Parathyroid adenoma (tissue), 2 donors: ENCODE data around the gene JHY.

Experiments used
- H2AFZ ChIP-seq: fragments of 300-600 bp; sonication (generic); one replicate; pipeline ENCODE4 v1.7.0; 2017; ENCODE audit warnings: antibody characterized with exemption, mild to moderate bottlenecking
- H3K27ac ChIP-seq: fragments of 300-600 bp; sonication (generic); one replicate; pipeline ENCODE4 v1.7.0; 2017
- H3K27me3 ChIP-seq: fragments of 300-600 bp; sonication (generic); one replicate; pipeline ENCODE4 v1.7.0; 2017; ENCODE audit warnings: low read length; ENCODE audit not compliant: control insufficient read depth, insufficient read depth
- H3K36me3 ChIP-seq: fragments of 300-600 bp; sonication (generic); one replicate; pipeline ENCODE4 v1.7.0; 2017; ENCODE audit warnings: low read length; ENCODE audit not compliant: control insufficient read depth, insufficient read depth
- H3K4me1 ChIP-seq: fragments of 300-600 bp; sonication (generic); one replicate; pipeline ENCODE4 v1.7.0; 2017; ENCODE audit warnings: control low read depth
- H3K4me2 ChIP-seq: fragments of 300-600 bp; sonication (generic); one replicate; pipeline ENCODE4 v1.7.0; 2017; ENCODE audit warnings: low read length
- H3K4me3 ChIP-seq: fragments of 300-600 bp; sonication (generic); one replicate; pipeline ENCODE4 v1.7.0; 2017; ENCODE audit warnings: low read depth, low read length
- H3K79me2 ChIP-seq: fragments of 300-600 bp; sonication (generic); one replicate; pipeline ENCODE4 v1.7.0; 2017; ENCODE audit warnings: control low read depth
- H3K9ac ChIP-seq: fragments of 300-600 bp; sonication (generic); one replicate; pipeline ENCODE4 v1.7.0; 2017; ENCODE audit warnings: mild to moderate bottlenecking
- H3K9me3 ChIP-seq: fragments of 300-600 bp; sonication (generic); one replicate; pipeline ENCODE4 v1.7.0; 2017; ENCODE audit warnings: low read length; ENCODE audit not compliant: control insufficient read depth
- TF ChIP-seq, protein P1 (sequence below): fragments of 300-600 bp; sonication (generic); IDR thresholded peaks from one replicate; pipeline ENCODE4 v1.7.0; 2017; ENCODE audit warnings: antibody characterized with exemption, mild to moderate bottlenecking
- donor health status: primary hyperparathyroidism.

Gene JHY

DNA sequence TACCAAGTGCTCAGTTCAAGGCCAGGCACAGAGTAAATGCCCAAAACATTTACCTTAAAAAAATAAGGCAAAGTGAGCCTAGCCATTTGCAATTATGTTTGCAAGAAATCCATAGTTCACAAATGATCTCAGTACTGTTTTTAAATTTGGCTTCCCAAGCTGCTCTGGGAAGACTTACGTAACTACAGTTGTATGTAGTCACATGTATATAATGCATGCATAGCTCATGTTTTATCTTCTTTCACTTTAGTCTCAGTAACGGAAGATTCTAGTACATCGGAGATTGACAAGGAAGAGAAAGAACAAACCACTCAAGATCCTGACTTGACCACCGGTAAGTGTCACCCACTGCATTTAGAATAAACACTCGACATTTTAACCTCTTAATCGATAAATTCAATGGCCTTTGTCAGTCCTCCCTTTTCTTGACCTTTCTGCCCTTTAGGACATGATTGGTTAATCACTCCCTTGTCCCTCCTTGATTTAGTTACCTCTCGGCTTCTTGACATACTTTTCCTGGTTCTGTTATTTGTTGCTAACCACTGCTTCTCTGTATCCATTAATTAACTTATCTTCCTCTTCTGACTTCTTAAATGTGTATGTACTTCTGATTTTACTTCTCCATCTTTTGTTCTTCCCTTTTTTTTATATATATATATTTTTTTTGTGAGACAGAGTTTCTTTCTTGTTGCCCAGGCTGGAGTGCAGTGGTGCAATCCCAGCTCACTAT is 18.0 kb upstream of the JHY start:
- TF ChIP-seq, protein P1, sequence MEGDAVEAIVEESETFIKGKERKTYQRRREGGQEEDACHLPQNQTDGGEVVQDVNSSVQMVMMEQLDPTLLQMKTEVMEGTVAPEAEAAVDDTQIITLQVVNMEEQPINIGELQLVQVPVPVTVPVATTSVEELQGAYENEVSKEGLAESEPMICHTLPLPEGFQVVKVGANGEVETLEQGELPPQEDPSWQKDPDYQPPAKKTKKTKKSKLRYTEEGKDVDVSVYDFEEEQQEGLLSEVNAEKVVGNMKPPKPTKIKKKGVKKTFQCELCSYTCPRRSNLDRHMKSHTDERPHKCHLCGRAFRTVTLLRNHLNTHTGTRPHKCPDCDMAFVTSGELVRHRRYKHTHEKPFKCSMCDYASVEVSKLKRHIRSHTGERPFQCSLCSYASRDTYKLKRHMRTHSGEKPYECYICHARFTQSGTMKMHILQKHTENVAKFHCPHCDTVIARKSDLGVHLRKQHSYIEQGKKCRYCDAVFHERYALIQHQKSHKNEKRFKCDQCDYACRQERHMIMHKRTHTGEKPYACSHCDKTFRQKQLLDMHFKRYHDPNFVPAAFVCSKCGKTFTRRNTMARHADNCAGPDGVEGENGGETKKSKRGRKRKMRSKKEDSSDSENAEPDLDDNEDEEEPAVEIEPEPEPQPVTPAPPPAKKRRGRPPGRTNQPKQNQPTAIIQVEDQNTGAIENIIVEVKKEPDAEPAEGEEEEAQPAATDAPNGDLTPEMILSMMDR, result no peak
- H3K9me3 ChIP-seq, result no peaks in the 10 kb centered on the region
- no peak overlapping the region for H2AFZ ChIP-seq
- no peaks in the 10 kb centered on the region for H3K27me3 ChIP-seq
- no peak overlapping the region for H3K27ac ChIP-seq
- H3K4me3 ChIP-seq, result no peak overlapping the region
- H3K4me2 ChIP-seq, result no peak overlapping the region
- H3K4me1 ChIP-seq, result no peaks in the 10 kb centered on the region
- H3K9ac ChIP-seq, result no peak overlapping the region
- no peaks in the 10 kb centered on the region for H3K79me2 ChIP-seq
- no peaks in the 10 kb centered on the region for H3K36me3 ChIP-seq

GRCh38 chr11:122869622-122870021 is 12.9 kb upstream of the JHY start:
- TF ChIP-seq, protein P1, result no peak
- no peaks in the 10 kb centered on the region for H3K27me3 ChIP-seq
- H3K9ac ChIP-seq, result no peak overlapping the region
- no peaks in the 10 kb centered on the region for H3K36me3 ChIP-seq
- no peak overlapping the region for H3K27ac ChIP-seq
- no peak overlapping the region for H3K4me3 ChIP-seq
- H3K4me1 ChIP-seq, result no peaks in the 10 kb centered on the region
- H3K79me2 ChIP-seq, result no peaks in the 10 kb centered on the region
- H3K9me3 ChIP-seq, result no peaks in the 10 kb centered on the region
- no peak overlapping the region for H3K4me2 ChIP-seq
- no peak overlapping the region for H2AFZ ChIP-seq

DNA sequence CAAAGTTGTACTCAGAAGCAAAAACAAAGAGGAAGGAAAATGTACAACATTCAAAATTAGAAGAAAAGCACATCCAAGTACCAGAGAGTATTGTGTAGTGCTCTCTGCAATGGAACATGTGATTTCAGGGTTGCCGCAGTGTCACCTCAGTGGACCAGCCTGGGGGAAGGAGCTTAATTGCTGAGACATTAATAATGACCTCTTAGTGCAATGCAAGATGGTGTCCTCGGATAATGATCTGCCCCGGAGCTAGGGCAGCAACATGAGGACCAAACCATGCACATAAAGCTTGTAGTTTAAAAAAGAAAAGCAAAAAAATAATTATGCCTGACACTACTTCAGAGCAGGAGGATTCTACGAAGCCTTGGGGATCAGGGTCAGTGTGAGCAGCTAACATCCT is 11.3 kb upstream of the JHY start:
- Histone ChIP-seq H3K27ac (no peak overlapping the region), H3K4me1 (no peaks in the 10 kb centered on the region), H3K4me3 (no peak overlapping the region), H3K36me3 (no peaks in the 10 kb centered on the region), H3K27me3 (no peaks in the 10 kb centered on the region), H3K9me3 (no peaks in the 10 kb centered on the region), H3K9ac (no peak overlapping the region), H3K79me2 (no peaks in the 10 kb centered on the region), H2AFZ (no peak overlapping the region), H3K4me2 (no peak overlapping the region)
- TF ChIP-seq, protein P1, result no peak

DNA sequence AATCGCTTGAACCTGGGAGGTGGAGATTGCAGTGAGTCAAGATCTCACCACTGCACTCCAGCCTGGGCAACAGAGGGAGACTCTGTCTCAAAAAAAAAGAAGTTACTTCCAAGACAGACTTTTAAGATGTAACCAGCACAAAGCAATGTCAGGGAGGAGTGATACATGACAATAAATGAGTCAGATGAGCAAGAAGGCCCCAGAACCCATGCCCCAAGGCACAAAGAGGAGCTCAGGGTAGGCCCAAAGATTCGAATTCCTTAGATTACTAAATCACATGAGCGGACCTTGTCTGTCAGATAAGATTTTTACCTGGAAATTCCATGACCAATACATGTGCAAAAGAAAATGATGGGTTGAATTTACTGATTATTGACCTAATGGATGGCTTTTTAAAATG is 10.5 kb upstream of the JHY start:
- Histone ChIP-seq H3K27me3 (no peaks in the 10 kb centered on the region), H3K27ac (no peak overlapping the region), H3K4me2 (no peak overlapping the region), H2AFZ (no peak overlapping the region), H3K36me3 (no peaks in the 10 kb centered on the region), H3K4me1 (no peaks in the 10 kb centered on the region), H3K9ac (no peak overlapping the region), H3K9me3 (no peaks in the 10 kb centered on the region), H3K79me2 (no peaks in the 10 kb centered on the region), H3K4me3 (no peak overlapping the region)
- TF ChIP-seq, protein P1, result no peak

DNA sequence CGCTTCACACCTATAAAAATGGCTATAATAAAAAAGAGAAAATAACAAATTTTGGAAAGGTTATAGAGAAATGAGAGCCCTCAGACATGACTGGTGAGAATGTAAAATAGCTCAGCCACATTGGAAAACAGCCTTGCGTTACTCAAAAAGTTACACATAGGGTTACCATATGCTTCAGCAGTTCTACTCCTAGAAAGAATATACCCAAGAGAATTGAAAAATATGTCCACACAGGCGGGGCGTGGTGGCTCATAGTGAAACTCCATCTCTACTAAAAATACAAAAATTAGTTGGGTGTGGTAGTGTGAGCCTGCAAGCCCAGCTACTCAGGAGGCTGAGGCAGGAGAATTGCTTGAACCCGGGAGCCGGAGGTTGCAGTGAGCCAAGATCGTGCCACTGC is 7.6 kb upstream of the JHY start:
- no peaks in the 10 kb centered on the region for H3K4me1 ChIP-seq
- H3K4me3 ChIP-seq, result no peak overlapping the region
- no peaks in the 10 kb centered on the region for H3K79me2 ChIP-seq
- no peaks in the 10 kb centered on the region for H3K36me3 ChIP-seq
- no peak overlapping the region for H3K27ac ChIP-seq
- TF ChIP-seq, protein P1, result no peak
- H3K4me2 ChIP-seq, result no peak overlapping the region
- H3K9ac ChIP-seq, result no peak overlapping the region
- no peaks in the 10 kb centered on the region for H3K9me3 ChIP-seq
- H2AFZ ChIP-seq, result no peak overlapping the region
- no peaks in the 10 kb centered on the region for H3K27me3 ChIP-seq
